ENCODE results near the gene ADGRL3. TPM values are rescaled to one million over a fixed set of nuclear protein-coding genes. Genes with fewer than 3 reads are reported as not detected.

Gene ADGRL3
- total and polyA plus RNA-seq, 2 donors (not counting 1 experiment from before 2014, with no cell fraction given), result under 0.01 to 0.05 TPM

GRCh38 chr4:61299316-61299715 is 99.2 kb downstream of the ADGRL3 start:
- Histone ChIP-seq H3K27ac (ENCODE audit: insufficient read depth, low read length) (no peak overlapping the region), H3K79me2 (ENCODE audit: control insufficient read depth, insufficient read depth, low read length) (no peaks in the 10 kb centered on the region), H3K27me3 (ENCODE audit: control insufficient read depth, insufficient read depth, low read length) (no peaks in the 10 kb centered on the region), H4K20me1 (ENCODE audit: control insufficient read depth, extremely low read depth, insufficient read depth, low read length) (no peaks in the 10 kb centered on the region), H3K4me2 (ENCODE audit: extremely low read depth, insufficient read depth, low read length) (no peak overlapping the region), H3K36me3 (ENCODE audit: control insufficient read depth, insufficient read depth, low read length) (no peaks in the 10 kb centered on the region), H3K9me3 (ENCODE audit: control insufficient read depth, insufficient read depth, low read depth, low read length) (no peaks in the 10 kb centered on the region), H3K9ac (ENCODE audit: insufficient read depth, low read length) (no peak overlapping the region), H2AFZ (ENCODE audit: low read length) (no peak overlapping the region), H3K4me3 (replicated peaks in 1 of 4; ENCODE audit: control extremely low read depth in 1 of 4, insufficient read depth in 1 of 4, low read depth in 3 of 4, low read length in 4 of 4) (no peak overlapping the region), H3K4me1 (ENCODE audit: control insufficient read depth, extremely low read depth, insufficient read depth, low read length) (no peaks in the 10 kb centered on the region)
- TF ChIP-seq CTCF (conservative IDR thresholded peaks at IDR 0.05 in 1 of 2, IDR thresholded peaks at IDR 0.05 in 1 of 2; ENCODE audit: low read depth in 1 of 2, low read length in 2 of 2), result no peak
- no peak for TF ChIP-seq EZH2 (IDR thresholded peaks at IDR 0.05; ENCODE audit: low read length, missing control alignments)
- no peak for DNase-seq (ENCODE audit: low read depth in 2 of 2)

GRCh38 chr4:61300266-61300844 is 100.2 kb downstream of the ADGRL3 start:
- no peaks in the 10 kb centered on the region for H3K9me3 ChIP-seq (ENCODE audit: control insufficient read depth, insufficient read depth, low read depth, low read length)
- no peak for DNase-seq (ENCODE audit: low read depth in 2 of 2)
- no peaks in the 10 kb centered on the region for H3K79me2 ChIP-seq (ENCODE audit: control insufficient read depth, insufficient read depth, low read length)
- H3K4me3 ChIP-seq (replicated peaks in 1 of 4; ENCODE audit: control extremely low read depth in 1 of 4, insufficient read depth in 1 of 4, low read depth in 3 of 4, low read length in 4 of 4), result no peak overlapping the region
- no peaks in the 10 kb centered on the region for H4K20me1 ChIP-seq (ENCODE audit: control insufficient read depth, extremely low read depth, insufficient read depth, low read length)
- H3K27ac ChIP-seq (ENCODE audit: insufficient read depth, low read length), result no peak overlapping the region
- H3K4me2 ChIP-seq (ENCODE audit: extremely low read depth, insufficient read depth, low read length), result no peak overlapping the region
- no peaks in the 10 kb centered on the region for H3K27me3 ChIP-seq (ENCODE audit: control insufficient read depth, insufficient read depth, low read length)
- no peak for TF ChIP-seq CTCF (conservative IDR thresholded peaks at IDR 0.05 in 1 of 2, IDR thresholded peaks at IDR 0.05 in 1 of 2; ENCODE audit: low read depth in 1 of 2, low read length in 2 of 2)
- no peak for TF ChIP-seq EZH2 (IDR thresholded peaks at IDR 0.05; ENCODE audit: low read length, missing control alignments)
- H3K36me3 ChIP-seq (ENCODE audit: control insufficient read depth, insufficient read depth, low read length), result no peaks in the 10 kb centered on the region
- no peak overlapping the region for H3K9ac ChIP-seq (ENCODE audit: insufficient read depth, low read length)
- H3K4me1 ChIP-seq (ENCODE audit: control insufficient read depth, extremely low read depth, insufficient read depth, low read length), result no peaks in the 10 kb centered on the region
- no peak overlapping the region for H2AFZ ChIP-seq (ENCODE audit: low read length)

GRCh38 chr4:61301271-61301670 is 101.1 kb downstream of the ADGRL3 start:
- TF ChIP-seq CTCF (conservative IDR thresholded peaks at IDR 0.05 in 1 of 2, IDR thresholded peaks at IDR 0.05 in 1 of 2; ENCODE audit: low read depth in 1 of 2, low read length in 2 of 2), result no peak
- TF ChIP-seq EZH2 (IDR thresholded peaks at IDR 0.05; ENCODE audit: low read length, missing control alignments), result no peak
- no peaks in the 10 kb centered on the region for H3K27me3 ChIP-seq (ENCODE audit: control insufficient read depth, insufficient read depth, low read length)
- H3K79me2 ChIP-seq (ENCODE audit: control insufficient read depth, insufficient read depth, low read length), result no peaks in the 10 kb centered on the region

More at GRCh38 chr4:61301271-61301670, 101.1 kb downstream of the ADGRL3 start:
- H3K4me1 ChIP-seq (ENCODE audit: control insufficient read depth, extremely low read depth, insufficient read depth, low read length), result no peaks in the 10 kb centered on the region
- no peak overlapping the region for H3K27ac ChIP-seq (ENCODE audit: insufficient read depth, low read length)
- H4K20me1 ChIP-seq (ENCODE audit: control insufficient read depth, extremely low read depth, insufficient read depth, low read length), result no peaks in the 10 kb centered on the region
- no peak overlapping the region for H3K4me2 ChIP-seq (ENCODE audit: extremely low read depth, insufficient read depth, low read length)
- no peaks in the 10 kb centered on the region for H3K36me3 ChIP-seq (ENCODE audit: control insufficient read depth, insufficient read depth, low read length)
- H2AFZ ChIP-seq (ENCODE audit: low read length), result no peak overlapping the region
- DNase-seq (ENCODE audit: low read depth in 2 of 2), result no peak
- H3K9ac ChIP-seq (ENCODE audit: insufficient read depth, low read length), result no peak overlapping the region
- H3K4me3 ChIP-seq (replicated peaks in 1 of 4; ENCODE audit: control extremely low read depth in 1 of 4, insufficient read depth in 1 of 4, low read depth in 3 of 4, low read length in 4 of 4), result no peak overlapping the region
- no peaks in the 10 kb centered on the region for H3K9me3 ChIP-seq (ENCODE audit: control insufficient read depth, insufficient read depth, low read depth, low read length)
